NB4 (cell line): ENCODE measurements around the gene DENND4A.

ENCODE experiments used
- DNase-seq: peaks from one replicate; pipeline ENCODE4 v3.0.0; 2010; ENCODE audit warnings: low read depth
- H3K4me3 ChIP-seq: one replicate; pipeline ENCODE4 v1.5.1; 2011; ENCODE audit warnings: mild to moderate bottlenecking, low read depth, low read length, moderate library complexity
- MYC ChIP-seq: IDR thresholded peaks from 2 replicates; pipeline ENCODE4 v1.6.1; 2011; ENCODE audit warnings: low read depth, low read length
- POLR2A ChIP-seq: IDR thresholded peaks from 2 replicates; pipeline ENCODE4 v1.6.1; 2011; ENCODE audit warnings: mild to moderate bottlenecking; ENCODE audit not compliant: insufficient read length; ENCODE audit errors: extremely low read depth
- TF ChIP-seq, protein P1 (sequence below): IDR thresholded peaks from 2 replicates; pipeline ENCODE4 v1.6.1; 2011; ENCODE audit warnings: low read depth, low read length
- TF ChIP-seq, protein P2 (sequence below): IDR thresholded peaks from one replicate; pipeline ENCODE4 v1.5.1; 2012; ENCODE audit warnings: low read depth, low read length

DENND4A gene

GRCh38 chr15:65790694-65791334 lies 1.3 kb downstream of the DENND4A start:
- peak overlapping the region; percentile 79 for H3K4me3 ChIP-seq
- DNase-seq: peak; percentile 59
- no peak for TF ChIP-seq MYC
- TF ChIP-seq, protein P1, sequence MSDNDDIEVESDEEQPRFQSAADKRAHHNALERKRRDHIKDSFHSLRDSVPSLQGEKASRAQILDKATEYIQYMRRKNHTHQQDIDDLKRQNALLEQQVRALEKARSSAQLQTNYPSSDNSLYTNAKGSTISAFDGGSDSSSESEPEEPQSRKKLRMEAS: no peak
- TF ChIP-seq, protein P2, sequence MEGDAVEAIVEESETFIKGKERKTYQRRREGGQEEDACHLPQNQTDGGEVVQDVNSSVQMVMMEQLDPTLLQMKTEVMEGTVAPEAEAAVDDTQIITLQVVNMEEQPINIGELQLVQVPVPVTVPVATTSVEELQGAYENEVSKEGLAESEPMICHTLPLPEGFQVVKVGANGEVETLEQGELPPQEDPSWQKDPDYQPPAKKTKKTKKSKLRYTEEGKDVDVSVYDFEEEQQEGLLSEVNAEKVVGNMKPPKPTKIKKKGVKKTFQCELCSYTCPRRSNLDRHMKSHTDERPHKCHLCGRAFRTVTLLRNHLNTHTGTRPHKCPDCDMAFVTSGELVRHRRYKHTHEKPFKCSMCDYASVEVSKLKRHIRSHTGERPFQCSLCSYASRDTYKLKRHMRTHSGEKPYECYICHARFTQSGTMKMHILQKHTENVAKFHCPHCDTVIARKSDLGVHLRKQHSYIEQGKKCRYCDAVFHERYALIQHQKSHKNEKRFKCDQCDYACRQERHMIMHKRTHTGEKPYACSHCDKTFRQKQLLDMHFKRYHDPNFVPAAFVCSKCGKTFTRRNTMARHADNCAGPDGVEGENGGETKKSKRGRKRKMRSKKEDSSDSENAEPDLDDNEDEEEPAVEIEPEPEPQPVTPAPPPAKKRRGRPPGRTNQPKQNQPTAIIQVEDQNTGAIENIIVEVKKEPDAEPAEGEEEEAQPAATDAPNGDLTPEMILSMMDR: no peak
- TF ChIP-seq POLR2A: no peak

GRCh38 chr15:65789759-65790425 lies 2.2 kb downstream of the DENND4A start:
- peak overlapping the region; percentile 79 for H3K4me3 ChIP-seq
- TF ChIP-seq, protein P2: no peak
- TF ChIP-seq MYC (no peak), POLR2A (no peak)
- TF ChIP-seq, protein P1: no peak
- DNase-seq: no peak

- TF ChIP-seq, protein P2: no peak
- TF ChIP-seq POLR2A (no peak), MYC (no peak)
- TF ChIP-seq, protein P1: no peak
- H3K4me3 ChIP-seq: no peak overlapping the region
- no peak for DNase-seq
Measured at GRCh38 chr15:65789105-65789504, 3.0 kb downstream of the DENND4A start.

DNA sequence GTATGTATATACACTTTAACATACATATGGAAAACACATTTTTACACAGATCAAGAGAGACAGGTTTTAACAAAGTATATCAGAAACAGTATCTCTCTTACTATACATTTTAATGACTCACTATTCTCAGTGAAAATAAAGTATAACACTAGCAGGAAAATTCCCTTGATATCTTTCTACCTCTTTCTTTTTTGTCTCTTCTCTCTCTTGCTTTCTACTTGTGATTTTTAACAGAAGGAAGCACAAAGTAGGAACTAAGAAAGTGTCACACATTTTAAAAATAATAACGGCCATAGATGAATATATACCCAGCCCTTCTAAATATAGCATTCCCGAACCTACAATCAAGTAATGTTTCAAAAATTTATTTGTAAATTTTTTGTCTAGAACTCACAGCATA lies 4.8 kb downstream of the DENND4A start:
- H3K4me3 ChIP-seq: no peak overlapping the region
- TF ChIP-seq POLR2A (no peak), MYC (no peak)
- TF ChIP-seq, protein P1: no peak
- TF ChIP-seq, protein P2: no peak
- no peak for DNase-seq

DNA sequence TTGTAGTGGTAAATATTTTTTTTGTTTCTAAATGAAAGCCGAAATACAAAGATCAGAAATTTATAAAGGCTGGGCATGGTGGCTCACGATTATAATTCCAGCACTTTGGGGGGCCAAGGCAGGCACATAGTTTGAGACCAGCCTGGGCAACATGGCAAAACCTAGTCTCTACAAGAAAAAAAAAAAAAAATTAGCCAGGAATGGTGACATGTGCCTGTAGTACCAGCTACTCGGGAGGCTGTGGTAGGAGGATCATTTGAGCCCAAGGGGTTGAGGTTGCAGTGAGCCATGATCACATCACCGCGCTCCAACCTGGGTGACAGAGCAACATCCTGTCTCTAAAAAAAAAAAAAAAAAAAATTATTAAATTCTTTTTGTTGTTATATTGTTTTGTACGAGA lies 6.9 kb downstream of the DENND4A start:
- DNase-seq: no peak
- H3K4me3 ChIP-seq: no peak overlapping the region
- TF ChIP-seq, protein P2: no peak
- TF ChIP-seq, protein P1: no peak
- no peak for TF ChIP-seq MYC
- TF ChIP-seq POLR2A: no peak

DNA sequence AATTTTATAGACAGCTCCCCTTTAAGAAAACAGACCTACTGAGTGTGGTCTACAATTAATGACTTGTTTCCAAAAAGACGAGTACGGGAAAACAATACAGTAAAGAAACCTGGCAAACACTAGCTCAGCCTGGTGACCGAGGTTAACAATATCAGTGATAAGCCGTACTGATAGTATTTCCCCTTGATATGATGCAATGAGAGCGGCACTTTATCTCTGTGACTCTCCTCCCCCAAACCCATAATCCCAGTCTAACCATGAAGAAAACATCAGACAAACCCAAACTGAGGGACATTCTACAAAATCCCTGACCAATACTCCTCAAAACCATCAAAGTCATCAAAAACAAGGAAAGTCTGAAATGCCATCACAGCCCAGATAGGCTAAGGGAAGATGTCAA lies 8.2 kb downstream of the DENND4A start:
- peak; percentile 43 for DNase-seq
- TF ChIP-seq, protein P2: no peak
- TF ChIP-seq, protein P1: no peak
- TF ChIP-seq MYC (no peak), POLR2A (no peak)
- no peak overlapping the region for H3K4me3 ChIP-seq
